ENCODE measurements around the gene C10orf90.

GRCh38 chr10:126671402-126671975 is 996 bp upstream of the C10orf90 start:
- TF ChIP-seq CTCF (conservative IDR thresholded peaks at IDR 0.05; ENCODE audit: low read depth, low read length) (no peak), EZH2phosphoT487 (IDR thresholded peaks at IDR 0.05; ENCODE audit: borderline replicate concordance, low read length) (no peak), EZH2 (IDR thresholded peaks at IDR 0.05; ENCODE audit: low read length, unreplicated experiment) (no peak)
